ENCODE measurements around the gene IST1.

DNA sequence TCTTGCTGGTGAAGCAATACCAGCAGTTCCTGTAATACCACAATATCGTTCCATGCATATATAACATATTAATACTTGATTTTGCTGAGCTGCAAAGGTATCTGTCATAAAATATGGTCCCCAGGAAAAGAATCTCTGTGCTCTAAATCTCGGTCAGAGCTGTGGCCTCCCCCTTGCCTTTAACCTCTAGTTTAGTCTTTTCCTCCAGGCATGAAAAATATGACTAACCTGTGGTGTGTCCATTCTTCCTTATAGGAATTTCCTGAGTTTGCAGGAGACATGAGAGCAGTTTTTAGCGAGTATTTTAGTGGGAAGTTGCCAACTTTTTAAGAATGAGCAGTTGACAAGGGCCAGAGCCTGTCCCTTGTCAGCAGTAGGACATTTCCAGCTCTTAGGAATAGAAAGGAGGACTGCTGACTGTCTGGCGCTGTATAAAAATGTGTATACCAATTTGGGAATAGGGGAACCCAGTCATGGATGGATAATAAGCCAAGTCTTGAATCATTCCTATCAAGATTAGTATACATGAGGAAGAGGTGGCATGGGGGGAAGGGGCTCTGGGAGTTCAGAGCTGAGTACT lies 40.9 kb upstream of the IST1 start:
- TF ChIP-seq CTCF (IDR thresholded peaks at IDR 0.05 in 8 of 11, conservative IDR thresholded peaks at IDR 0.05 in 3 of 11), result no peak
- TF ChIP-seq POLR2A (IDR thresholded peaks at IDR 0.05), result no peak
